HCT116 (cell line): ENCODE data around the gene ZNF837. TPM values are rescaled to one million over a fixed set of nuclear protein-coding genes. Genes with fewer than 3 reads are reported as not detected.
A peak's percentile ranks its signal among the peaks of the same experiment; 100 is the strongest.

ENCODE experiments used
- ATAC-seq: fragments of 200-7000 bp; cut with Tn5 transposase; 2 replicates; pipeline ENCODE4 v1.9.1; 2020; ENCODE audit warnings: mild to moderate bottlenecking, moderate library complexity
- BruUV-seq: library from RNA; stranded (reverse); fragments of 400-500 nt; replicated peaks from 2 replicates; lab custom pipeline; 2021; lab: Mats Ljungman, UMichigan
- CTCF ChIA-PET: fragments of 300-600 bp; sonication (Branson Sonifier 250); formaldehyde crosslinking; loops from one replicate; lab custom pipeline; 2021; ENCODE audit warnings: antibody characterized with exemption; lab: Charles Lee
- POLR2A ChIA-PET: fragments of 300-600, 350-600 bp; sonication (Branson Sonifier 250); formaldehyde crosslinking; loops from one replicate; lab custom pipeline; 2021; ENCODE audit warnings: antibody characterized with exemption; lab: Charles Lee
- RAD21 ChIA-PET, 2 experiments: fragments of 300-600 bp; sonication (Branson Sonifier 250); formaldehyde crosslinking; loops; one replicate each; lab custom pipeline; 2023; ENCODE audit warnings: low total read pairs in 2 of 2; ENCODE audit not compliant: uncharacterized antibody in 2 of 2, unreplicated experiment in 2 of 2, low non-redundant PET in 1 of 2; lab: Charles Lee
- DNase-seq: peaks from one replicate; pipeline ENCODE4 v3.0.0-alpha.2; 2010; ENCODE audit warnings: low read depth, low spot score
- H2AFZ ChIP-seq: fragments of 200-600 bp; shearing (Covaris generic), sonication (generic); 2 replicates; pipeline ENCODE4 v1.6.1; 2017; ENCODE audit warnings: low read depth, mixed run types, mixed read lengths, antibody characterized with exemption, low read length; ENCODE audit not compliant: poor library complexity, severe bottlenecking
- H3K27ac ChIP-seq: 2 replicates; pipeline ENCODE4 v1.5.1; 2012; ENCODE audit warnings: low read depth, low read length
- H3K27me3 ChIP-seq: fragments of 200-600 bp; sonication (generic); 2 replicates; pipeline ENCODE4 v1.6.1; 2016; ENCODE audit warnings: mixed run types, low read length, mixed read lengths; ENCODE audit not compliant: insufficient read depth
- H3K36me3 ChIP-seq, 2 experiments: fragments of 200-500 bp in 1 of 2; fragments of 200-600 bp in 1 of 2; sonication (Bioruptor generic) in 1 of 2; sonication (generic) in 1 of 2; 2 replicates each; pipeline versions ENCODE4 v1.5.1 to v1.6.1; 2014 to 2016; ENCODE audit warnings: low read length in 2 of 2, inconsistent platforms in 1 of 2, mixed read lengths in 1 of 2, mixed run types in 1 of 2; ENCODE audit not compliant: insufficient read depth in 2 of 2, control insufficient read depth in 1 of 2
- H3K4me1 ChIP-seq, 2 experiments: fragments of 200-600 bp in 1 of 2; sonication (generic) in 1 of 2; 2 replicates each; pipeline versions ENCODE4 v1.5.1 to v1.6.1; 2012 to 2017; ENCODE audit warnings: low read length in 2 of 2, inconsistent platforms in 1 of 2, mild to moderate bottlenecking in 1 of 2, mixed read lengths in 1 of 2, mixed run types in 1 of 2, moderate library complexity in 1 of 2; ENCODE audit not compliant: insufficient read depth in 2 of 2, control insufficient read depth in 1 of 2
- H3K4me2 ChIP-seq: fragments of 200-600 bp; sonication (generic); 2 replicates; pipeline ENCODE4 v1.6.1; 2017; ENCODE audit warnings: mixed run types, low read length, mixed read lengths
- H3K4me3 ChIP-seq, 2 experiments: fragments of 200-600 bp in 1 of 2; sonication (generic) in 1 of 2; replicated peaks in 1 of 2; 2 replicates each; pipeline ENCODE4 v1.5.1; 2011 to 2016; ENCODE audit warnings: low read length in 2 of 2, control low read depth in 1 of 2, low read depth in 1 of 2, mild to moderate bottlenecking in 1 of 2, mixed read lengths in 1 of 2, mixed run types in 1 of 2
- H3K79me2 ChIP-seq: fragments of 200-600 bp; sonication (generic); 2 replicates; pipeline ENCODE4 v1.6.1; 2017; ENCODE audit warnings: mild to moderate bottlenecking, mixed run types, low read length, moderate library complexity, mixed read lengths; ENCODE audit not compliant: insufficient read depth
- H3K9ac ChIP-seq: fragments of 200-600 bp; sonication (generic); 2 replicates; pipeline ENCODE4 v1.6.1; 2016; ENCODE audit warnings: low read length, mixed read lengths
- H3K9me2 ChIP-seq: fragments of 200-600 bp; sonication (generic), shearing (Covaris generic); 2 replicates; pipeline ENCODE4 v1.6.1; 2017; ENCODE audit warnings: mixed run types, mild to moderate bottlenecking, moderate library complexity; ENCODE audit not compliant: insufficient read depth
- H3K9me3 ChIP-seq, 2 experiments: fragments of 200-500 bp in 1 of 2; fragments of 200-600 bp in 1 of 2; sonication (Bioruptor generic) in 1 of 2; sonication (generic) in 1 of 2; 2 replicates each; pipeline ENCODE4 v1.6.1; 2014 to 2017; ENCODE audit warnings: low read length in 2 of 2, mixed read lengths in 2 of 2, inconsistent platforms in 1 of 2, low read depth in 1 of 2, mild to moderate bottlenecking in 1 of 2, mixed run types in 1 of 2, moderate library complexity in 1 of 2; ENCODE audit not compliant: control insufficient read depth in 1 of 2, insufficient read depth in 1 of 2
- H4K20me1 ChIP-seq: fragments of 200-600 bp; sonication (generic), shearing (Covaris generic); 2 replicates; pipeline ENCODE4 v1.6.1; 2017; ENCODE audit warnings: mixed run types, mild to moderate bottlenecking, moderate library complexity; ENCODE audit not compliant: insufficient read depth
- EGR1 ChIP-seq: IDR thresholded peaks from 2 replicates; pipeline ENCODE4 v1.6.1; 2012; ENCODE audit warnings: low read depth
- EZH2 ChIP-seq: fragments of 200-600 bp; sonication (generic); IDR thresholded peaks from 2 replicates; pipeline ENCODE4 v1.6.1; 2017; ENCODE audit warnings: antibody characterized with exemption, mixed run types
- FOSL1 ChIP-seq: IDR thresholded peaks from 2 replicates; pipeline ENCODE4 v1.6.1; 2012; ENCODE audit warnings: low read depth
- JUND ChIP-seq: IDR thresholded peaks from 2 replicates; pipeline ENCODE4 v1.6.1; 2012
- POLR2A ChIP-seq: IDR thresholded peaks from 2 replicates; pipeline ENCODE4 v1.7.0; 2011; ENCODE audit warnings: borderline replicate concordance; ENCODE audit not compliant: insufficient read depth, insufficient read length; ENCODE audit errors: extremely low read depth
- POLR2AphosphoS5 ChIP-seq: IDR thresholded peaks from 2 replicates; pipeline ENCODE4 v1.6.1; 2011; ENCODE audit warnings: mild to moderate bottlenecking, low read depth, low read length, moderate library complexity
- RAD21 ChIP-seq: IDR thresholded peaks from 2 replicates; pipeline ENCODE4 v1.6.1; 2012; ENCODE audit warnings: low read depth, mild to moderate bottlenecking
- SIN3A ChIP-seq: IDR thresholded peaks from 2 replicates; pipeline ENCODE4 v1.6.1; 2012; ENCODE audit warnings: low read depth
- SRF ChIP-seq: IDR thresholded peaks from 2 replicates; pipeline ENCODE4 v1.6.1; 2012; ENCODE audit warnings: low read depth
- intact Hi-C: fragments of 100-400 bp; cut with micrococcal nuclease; formaldehyde crosslinking; loops from 2 replicates; pipeline ENCODE4 v1.10.0; 2022
- total RNA-seq: library from RNA; stranded (reverse); gene quantifications from one replicate; pipeline ENCODE4 v1.2.1, GENCODE V29; 2021; ENCODE audit not compliant: unreplicated experiment
- TF ChIP-seq, protein P1 (sequence below), 3 experiments: fragments of 200-600 bp in 1 of 3; sonication (generic) in 1 of 3; IDR thresholded peaks in 2 of 3; conservative IDR thresholded peaks in 1 of 3; 2 replicates each; pipeline ENCODE4 v1.5.1; 2012 to 2017; ENCODE audit warnings: low read depth in 2 of 3, low read length in 2 of 3, antibody characterized with exemption in 1 of 3, borderline replicate concordance in 1 of 3, control low read depth in 1 of 3, mild to moderate bottlenecking in 1 of 3, mixed read lengths in 1 of 3, mixed run types in 1 of 3, moderate library complexity in 1 of 3; ENCODE audit not compliant: insufficient read depth in 1 of 3
- TF ChIP-seq, protein P2 (sequence below): IDR thresholded peaks from 2 replicates; pipeline ENCODE4 v1.6.1; 2012

Gene ZNF837
- total RNA-seq, 1 experiment from 2014 or later = 3.2 TPM

DNA sequence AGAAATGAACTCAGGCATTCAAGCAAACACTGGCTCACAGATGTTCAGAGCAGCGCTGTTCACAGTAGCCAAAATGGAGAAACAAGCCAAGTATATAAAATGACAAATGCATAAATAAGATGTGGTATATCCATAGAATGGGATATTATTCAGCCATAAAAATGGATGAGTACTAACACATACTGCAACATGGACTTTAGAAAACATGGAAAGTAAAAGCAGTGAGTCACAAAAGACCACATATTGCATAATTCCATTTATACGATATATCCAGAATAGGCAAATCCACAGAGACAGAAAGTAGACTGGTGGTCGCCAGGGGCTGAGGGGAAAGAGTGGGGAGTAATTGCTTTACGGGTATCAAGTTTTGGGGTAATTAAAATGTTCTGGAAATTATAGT, 6.6 kb downstream of the ZNF837 start:
- Histone ChIP-seq H3K4me1 (peaks cover 3 to 9% of the 10 kb centered on the region in 2 experiments), H3K4me3 (no peak overlapping the region), H2AFZ (no peak overlapping the region), H4K20me1 (no peaks in the 10 kb centered on the region), H3K4me2 (no peak overlapping the region), H3K27ac (no peak overlapping the region), H3K9ac (no peak overlapping the region), H3K79me2 (no peaks in the 10 kb centered on the region), H3K9me3 (no peaks in the 10 kb centered on the region), H3K9me2 (no peaks in the 10 kb centered on the region), H3K36me3 (no peaks in the 10 kb centered on the region), H3K27me3 (no peaks in the 10 kb centered on the region)
- BruUV-seq = no TSS peak
- ChIA-PET POLR2A (interaction anchor here (1.1 kb wide), 1 partner anchor 11 kb away, joined by 8 read pairs; the partner anchor contains the start of gene ZNF497), CTCF (no interaction called here), RAD21 (no interaction called here)
- no peak for DNase-seq
- TF ChIP-seq POLR2AphosphoS5 = no peak
- intact Hi-C loops = no loop called here
- ATAC-seq = no peak

DNA sequence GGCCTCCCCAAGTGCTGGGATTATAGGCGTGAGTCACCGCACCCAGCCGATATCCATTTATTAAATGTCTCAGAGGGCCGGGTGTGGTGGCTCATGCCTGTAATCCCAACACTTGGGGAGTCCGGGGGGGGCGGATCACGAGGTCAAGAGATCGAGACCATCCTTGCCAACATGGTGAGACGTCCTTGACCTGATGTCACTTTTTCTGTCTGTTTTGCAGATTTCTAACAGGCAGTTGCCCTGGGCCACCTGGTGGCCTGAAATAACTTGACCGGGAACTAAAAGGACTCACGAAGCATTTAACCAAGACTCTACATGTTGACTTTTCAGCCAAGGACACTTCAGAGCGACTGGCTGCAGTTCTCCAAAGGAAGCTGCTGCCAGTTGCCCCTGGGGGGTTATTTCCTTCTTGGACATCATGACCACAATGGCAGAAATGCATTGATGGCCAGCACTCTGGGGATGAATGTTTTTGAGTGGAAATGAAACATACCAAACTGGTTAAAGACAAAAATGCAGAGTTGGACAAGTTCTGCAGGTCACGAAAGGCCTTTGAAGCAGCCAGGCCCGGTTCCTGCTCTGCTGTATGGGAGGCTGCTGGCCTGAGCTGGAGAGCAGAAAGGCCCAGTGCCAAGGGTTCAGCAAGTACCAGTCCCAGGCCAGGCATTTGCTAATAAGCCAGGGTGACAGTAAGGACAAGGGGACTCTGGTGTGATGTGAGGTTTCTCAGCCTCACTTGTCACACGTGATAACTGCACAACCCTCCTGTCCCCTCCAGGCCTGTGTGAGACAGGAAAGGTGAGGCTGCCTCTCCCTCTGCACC, 8.3 kb downstream of the ZNF837 start:
- Histone ChIP-seq H3K9me3 (no peaks in the 10 kb centered on the region), H4K20me1 (no peaks in the 10 kb centered on the region), H3K4me1 (peaks cover 3 to 9% of the 10 kb centered on the region in 2 experiments), H3K27me3 (no peaks in the 10 kb centered on the region), H2AFZ (no peak overlapping the region), H3K9ac (no peak overlapping the region), H3K9me2 (no peaks in the 10 kb centered on the region), H3K4me2 (no peak overlapping the region), H3K4me3 (no peak overlapping the region), H3K36me3 (no peaks in the 10 kb centered on the region), H3K79me2 (no peaks in the 10 kb centered on the region), H3K27ac (no peak overlapping the region)
- intact Hi-C loops = no loop called here
- RAD21 ChIA-PET = interaction anchor here in 1 of 2 experiments (0.6 kb wide), 1 partner anchor 202 kb away, joined by 3 read pairs; no protein-coding TSS in a partner anchor
- DNase-seq (no peak), ATAC-seq (0 out of 2 replicates have a peak, but pooled peaks have one; percentile 40)
- TF ChIP-seq, protein P1, sequence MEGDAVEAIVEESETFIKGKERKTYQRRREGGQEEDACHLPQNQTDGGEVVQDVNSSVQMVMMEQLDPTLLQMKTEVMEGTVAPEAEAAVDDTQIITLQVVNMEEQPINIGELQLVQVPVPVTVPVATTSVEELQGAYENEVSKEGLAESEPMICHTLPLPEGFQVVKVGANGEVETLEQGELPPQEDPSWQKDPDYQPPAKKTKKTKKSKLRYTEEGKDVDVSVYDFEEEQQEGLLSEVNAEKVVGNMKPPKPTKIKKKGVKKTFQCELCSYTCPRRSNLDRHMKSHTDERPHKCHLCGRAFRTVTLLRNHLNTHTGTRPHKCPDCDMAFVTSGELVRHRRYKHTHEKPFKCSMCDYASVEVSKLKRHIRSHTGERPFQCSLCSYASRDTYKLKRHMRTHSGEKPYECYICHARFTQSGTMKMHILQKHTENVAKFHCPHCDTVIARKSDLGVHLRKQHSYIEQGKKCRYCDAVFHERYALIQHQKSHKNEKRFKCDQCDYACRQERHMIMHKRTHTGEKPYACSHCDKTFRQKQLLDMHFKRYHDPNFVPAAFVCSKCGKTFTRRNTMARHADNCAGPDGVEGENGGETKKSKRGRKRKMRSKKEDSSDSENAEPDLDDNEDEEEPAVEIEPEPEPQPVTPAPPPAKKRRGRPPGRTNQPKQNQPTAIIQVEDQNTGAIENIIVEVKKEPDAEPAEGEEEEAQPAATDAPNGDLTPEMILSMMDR (IDR thresholded peaks at IDR 0.05 in 2 of 3, conservative IDR thresholded peaks at IDR 0.05 in 1 of 3; ENCODE audit: borderline replicate concordance in 1 of 3, insufficient read depth in 1 of 3, low read depth in 2 of 3, low read length in 2 of 3) = peak in 2 of 3 experiments; percentile 37 to 51; a peak in 4 of 6 replicates
- TF ChIP-seq EZH2 = no peak
- peak; percentile 37 for TF ChIP-seq RAD21
- no peak for TF ChIP-seq POLR2A
- TF ChIP-seq, protein P2, sequence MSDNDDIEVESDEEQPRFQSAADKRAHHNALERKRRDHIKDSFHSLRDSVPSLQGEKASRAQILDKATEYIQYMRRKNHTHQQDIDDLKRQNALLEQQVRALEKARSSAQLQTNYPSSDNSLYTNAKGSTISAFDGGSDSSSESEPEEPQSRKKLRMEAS = no peak
- TF ChIP-seq FOSL1 = no peak
- TF ChIP-seq SRF = no peak
- no peak for TF ChIP-seq SIN3A
- no peak for TF ChIP-seq EGR1
- no peak for TF ChIP-seq JUND
- BruUV-seq = no TSS peak
- POLR2A ChIA-PET = no interaction called here
- CTCF ChIA-PET = no interaction called here
